AG08396 (cell line): Measurements from ENCODE around the gene SLC6A3.

Experiments used
- DNase-seq: peaks from one replicate; pipeline ENCODE4 v3.0.0; 2012; ENCODE audit warnings: low spot score, mixed read lengths

Gene SLC6A3

GRCh38 chr5:1347571-1347970, 97.7 kb downstream of the SLC6A3 start:
- DNase-seq = no peak

GRCh38 chr5:1346627-1347440, 98.4 kb downstream of the SLC6A3 start:
- no peak for DNase-seq

- no peak for DNase-seq
These were observed 99.2 kb downstream of the SLC6A3 start for GRCh38 chr5:1345876-1346626.

- peak; percentile 100 for DNase-seq
These were observed 100.0 kb downstream of the SLC6A3 start, which contains the start of gene CLPTM1L for GRCh38 chr5:1344975-1345838. CLPTM1L (minus strand) TSS chr5:1345099; CDS start chr5:1344841, 258 bp downstream.

- DNase-seq = peak; percentile 61
These were observed 101.0 kb downstream of the SLC6A3 start for GRCh38 chr5:1343931-1344901.

- no peak for DNase-seq
These were observed 101.9 kb downstream of the SLC6A3 start for GRCh38 chr5:1343315-1343751.
